OCI-M1 (cell line): ENCODE measurements around the gene ALG11.
"Not testable (repeated sequence)": the region's sequence is repeated elsewhere in the genome, so short reads cannot be mapped to it uniquely, and the experiment has no call there.

ENCODE experiments used
- DNase-seq: peaks from one replicate; lab custom pipeline; 2025; lab: John Stamatoyannopoulos, UW

ALG11 gene

DNA sequence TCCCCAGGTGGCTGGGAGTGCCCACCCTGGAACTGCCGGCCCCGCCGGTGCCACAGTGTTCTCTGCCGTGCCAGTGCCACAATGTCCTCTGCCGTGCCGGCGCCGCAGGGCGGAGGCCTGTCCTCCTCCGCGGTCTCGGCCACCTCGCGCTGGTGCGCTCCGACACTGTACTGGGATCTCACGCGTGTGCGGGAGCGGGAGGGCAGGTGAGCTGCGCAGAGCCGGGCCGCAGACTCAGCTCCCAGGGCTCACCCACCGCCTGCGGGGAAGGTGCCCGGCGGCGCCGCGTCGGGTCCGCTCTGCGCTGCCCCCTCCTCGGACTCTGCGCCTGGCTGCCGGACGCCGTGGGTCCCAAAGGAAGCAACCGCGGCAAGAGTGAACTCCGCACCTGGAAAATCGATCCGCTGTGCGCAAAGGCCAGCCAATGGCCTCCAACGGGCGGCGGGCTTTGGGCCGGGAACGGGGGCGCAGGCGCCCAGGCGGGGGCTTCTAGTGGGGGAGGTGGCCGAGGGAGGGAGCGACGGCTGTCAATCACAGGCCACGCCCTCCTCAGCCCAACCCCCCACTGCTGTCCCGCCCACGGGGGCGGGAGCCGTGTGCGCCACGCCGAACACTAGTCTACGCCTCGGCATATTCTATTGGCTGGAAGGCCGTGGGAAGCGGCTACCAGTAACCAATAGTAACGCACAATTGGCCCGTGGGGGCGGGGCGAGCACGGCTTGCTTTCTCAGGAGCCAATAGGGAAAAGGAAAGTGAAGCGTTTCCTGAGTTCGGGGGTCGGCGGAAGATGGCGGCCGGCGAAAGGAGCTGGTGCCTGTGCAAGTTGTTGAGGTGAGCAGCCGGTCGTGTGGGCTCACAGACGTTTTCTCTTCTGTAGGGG, at the start of gene ALG11:
ALG11 (plus strand) TSS at position 767 of the 880 bp plus-strand sequence; CDS start at position 788, 21 bp downstream.
- peak; percentile 99 for DNase-seq

DNA sequence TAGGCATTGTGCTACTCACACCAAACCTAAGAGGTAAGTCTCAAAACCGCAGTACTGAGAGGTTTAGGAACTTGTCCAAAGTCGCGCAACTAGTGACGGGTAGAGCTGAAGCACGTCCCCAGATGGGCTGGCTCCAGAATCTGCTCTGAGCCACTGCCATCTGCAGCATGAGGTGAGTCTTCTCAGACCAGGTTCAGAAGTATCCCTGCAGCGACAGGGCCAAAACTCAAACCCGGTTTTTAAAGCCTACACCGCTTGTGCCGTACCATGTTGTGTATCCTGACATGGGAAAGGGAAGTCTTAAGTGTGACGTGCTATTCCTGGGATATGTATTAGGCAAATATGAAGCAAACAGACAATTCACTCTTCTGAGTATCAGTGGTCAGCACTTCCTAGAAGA, 46.0 kb upstream of the ALG11 start:
- no peak for DNase-seq

- no peak for DNase-seq
Observed at GRCh38 chr13:51967482-51968446, 44.4 kb upstream of the ALG11 start.

GRCh38 chr13:51970349-51970748, 41.8 kb upstream of the ALG11 start:
- no peak for DNase-seq

- DNase-seq, result no peak
Observed at GRCh38 chr13:51971520-51972426, 40.4 kb upstream of the ALG11 start.

DNA sequence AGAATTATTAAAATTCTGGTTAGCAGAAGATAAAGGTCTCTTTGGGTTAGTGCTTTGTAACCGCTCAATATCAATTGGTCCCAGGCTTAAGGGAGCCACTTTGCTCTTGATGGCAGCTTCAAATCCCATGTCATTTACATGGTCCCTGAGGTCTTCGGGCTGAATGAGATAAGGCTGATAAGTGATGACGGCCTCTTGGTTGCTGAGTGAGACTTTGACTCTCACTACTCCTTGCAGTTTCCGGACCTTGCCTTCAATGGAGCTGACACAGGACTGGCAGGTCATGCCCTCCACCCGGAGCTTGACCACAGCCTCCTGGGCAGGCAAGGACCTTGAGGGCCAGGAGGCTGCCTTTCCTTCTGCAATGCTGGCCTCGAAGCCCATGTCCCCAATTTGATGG, 37.7 kb upstream of the ALG11 start:
- no peak for DNase-seq

- no peak for DNase-seq
Observed at GRCh38 chr13:51976423-51976822, 35.8 kb upstream of the ALG11 start.

DNA sequence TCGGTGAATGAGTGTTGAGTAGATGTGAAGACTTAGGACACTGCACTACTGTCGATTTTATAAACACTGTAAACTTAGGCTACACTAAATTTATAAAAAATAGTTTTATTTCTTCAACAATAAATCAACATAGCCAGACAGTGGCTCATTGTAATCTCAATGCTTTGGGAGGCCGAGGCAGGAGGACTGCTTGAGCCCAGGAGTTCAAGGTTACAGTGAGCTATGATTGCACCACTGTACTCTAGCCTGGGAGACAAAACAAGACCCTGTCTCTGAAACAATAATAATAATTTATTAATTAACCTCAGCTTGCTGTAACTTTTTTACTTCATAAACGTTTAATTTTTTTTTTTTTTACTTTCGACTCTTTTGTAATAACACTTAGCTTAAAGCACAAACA, 35.3 kb upstream of the ALG11 start:
- no peak for DNase-seq

- no peak for DNase-seq
Observed at GRCh38 chr13:51977625-51978024, 34.6 kb upstream of the ALG11 start.

- peak; percentile 95 for DNase-seq
Observed at GRCh38 chr13:51978796-51979556, 33.2 kb upstream of the ALG11 start.

GRCh38 chr13:51980908-51981307, 31.3 kb upstream of the ALG11 start:
- DNase-seq, result peak; percentile 44

GRCh38 chr13:51981355-51981754, 30.8 kb upstream of the ALG11 start:
- no peak for DNase-seq

- DNase-seq, result not testable (repeated sequence)
Observed at GRCh38 chr13:51983292-51983691, 28.9 kb upstream of the ALG11 start.

DNA sequence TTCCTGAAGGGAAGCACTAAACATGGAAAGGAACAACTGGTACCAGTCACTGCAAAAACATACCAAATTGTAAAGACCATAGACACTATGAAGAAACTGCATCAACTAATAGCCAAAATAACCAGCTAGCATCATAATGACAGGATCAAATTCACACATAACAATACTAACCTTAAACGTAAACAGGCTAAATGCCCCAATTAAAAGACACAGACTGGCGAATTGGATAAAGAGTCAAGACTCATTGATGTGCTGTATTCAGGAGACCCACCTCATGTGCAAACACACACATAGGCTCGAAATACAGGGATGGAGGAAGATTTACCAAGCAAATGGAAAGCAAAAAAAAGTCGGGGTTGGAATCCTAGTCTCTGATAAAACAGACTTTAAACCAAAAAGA, 27.3 kb upstream of the ALG11 start:
- DNase-seq, result not testable (repeated sequence)

GRCh38 chr13:51988988-51989618, 23.1 kb upstream of the ALG11 start:
- DNase-seq, result no peak

- peak; percentile 75 for DNase-seq
Observed at GRCh38 chr13:51993713-51994112, 18.5 kb upstream of the ALG11 start.

- peak; percentile 89 for DNase-seq
Observed at GRCh38 chr13:51995677-51996551, 16.3 kb upstream of the ALG11 start.

DNA sequence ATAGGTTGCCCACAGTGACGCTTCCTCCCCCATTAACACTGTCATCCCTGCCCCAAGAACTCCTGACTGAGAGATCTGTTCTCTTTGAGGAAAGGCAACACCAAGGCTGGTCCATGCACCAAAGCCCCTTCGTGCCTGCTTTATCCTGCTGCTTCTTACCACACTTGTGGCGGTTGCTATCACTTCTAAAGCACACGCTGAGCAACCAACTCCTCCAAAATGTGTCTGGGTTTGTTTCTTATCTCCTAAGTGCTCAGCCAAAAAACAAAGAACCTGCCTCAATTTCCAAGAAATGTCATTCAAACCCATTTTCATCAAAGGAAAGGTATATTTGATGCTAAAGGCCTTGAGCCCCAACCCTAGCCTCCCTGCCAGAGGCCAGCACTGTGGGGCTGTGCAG, 15.6 kb upstream of the ALG11 start:
- peak; percentile 89 for DNase-seq

DNA sequence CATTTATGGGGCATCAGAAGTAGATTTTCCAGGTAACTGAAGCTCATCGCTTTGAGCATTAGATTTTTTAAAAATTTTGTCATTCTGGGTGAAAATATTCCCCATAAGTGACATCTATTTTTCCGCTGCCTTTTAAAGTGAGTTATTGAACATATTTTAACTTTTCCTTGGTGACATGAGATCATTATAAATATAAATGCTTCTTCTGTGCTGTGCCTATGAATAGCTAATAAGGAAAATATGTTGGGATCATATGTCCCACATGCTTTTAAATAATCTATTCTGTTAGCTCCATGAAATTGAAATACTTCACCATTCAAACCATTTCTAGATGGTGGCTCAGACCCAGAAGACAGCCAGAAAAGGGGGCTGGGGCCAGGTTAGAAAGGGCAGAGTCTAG, 15.0 kb upstream of the ALG11 start:
- DNase-seq, result peak; percentile 28
